NCI-H82 treated with DMSO at 0.1 percent for 48 hours (cell line): ENCODE data around the gene SPAM1.
"Not testable (repeated sequence)": the region's sequence is repeated elsewhere in the genome, so short reads cannot be mapped to it uniquely, and the experiment has no call there.

Experiments
- DNase-seq: peaks from one replicate; lab custom pipeline; 2025; ENCODE audit not compliant: unreplicated experiment; lab: John Stamatoyannopoulos, UW

The SPAM1 gene, protein sequence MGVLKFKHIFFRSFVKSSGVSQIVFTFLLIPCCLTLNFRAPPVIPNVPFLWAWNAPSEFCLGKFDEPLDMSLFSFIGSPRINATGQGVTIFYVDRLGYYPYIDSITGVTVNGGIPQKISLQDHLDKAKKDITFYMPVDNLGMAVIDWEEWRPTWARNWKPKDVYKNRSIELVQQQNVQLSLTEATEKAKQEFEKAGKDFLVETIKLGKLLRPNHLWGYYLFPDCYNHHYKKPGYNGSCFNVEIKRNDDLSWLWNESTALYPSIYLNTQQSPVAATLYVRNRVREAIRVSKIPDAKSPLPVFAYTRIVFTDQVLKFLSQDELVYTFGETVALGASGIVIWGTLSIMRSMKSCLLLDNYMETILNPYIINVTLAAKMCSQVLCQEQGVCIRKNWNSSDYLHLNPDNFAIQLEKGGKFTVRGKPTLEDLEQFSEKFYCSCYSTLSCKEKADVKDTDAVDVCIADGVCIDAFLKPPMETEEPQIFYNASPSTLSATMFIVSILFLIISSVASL

DNA sequence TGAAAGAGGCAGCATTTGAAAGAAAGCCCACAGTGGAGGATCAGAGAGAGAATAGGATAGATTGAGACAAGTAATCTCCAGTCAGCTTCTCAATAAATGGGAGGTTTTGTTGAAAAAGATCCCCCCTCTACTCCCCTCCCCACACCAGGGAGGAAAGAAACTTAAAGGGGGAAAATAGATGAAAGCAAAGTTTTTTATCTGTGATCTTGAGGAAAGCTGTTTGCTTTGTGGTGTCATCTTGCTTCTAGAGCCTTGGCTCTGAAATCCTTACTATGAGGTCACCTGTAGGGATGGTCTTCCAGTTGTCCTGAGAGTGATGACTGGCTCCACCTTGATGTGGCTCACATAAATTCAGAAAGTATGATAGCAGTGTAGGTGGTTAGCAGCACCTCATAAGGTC is at the start of gene SPAM1:
TSS of gene SPAM1 (plus strand) at position 301 of the 400 bp plus-strand sequence. CDS start 28,330 bp downstream, outside the sequence.
- no peak for DNase-seq

DNA sequence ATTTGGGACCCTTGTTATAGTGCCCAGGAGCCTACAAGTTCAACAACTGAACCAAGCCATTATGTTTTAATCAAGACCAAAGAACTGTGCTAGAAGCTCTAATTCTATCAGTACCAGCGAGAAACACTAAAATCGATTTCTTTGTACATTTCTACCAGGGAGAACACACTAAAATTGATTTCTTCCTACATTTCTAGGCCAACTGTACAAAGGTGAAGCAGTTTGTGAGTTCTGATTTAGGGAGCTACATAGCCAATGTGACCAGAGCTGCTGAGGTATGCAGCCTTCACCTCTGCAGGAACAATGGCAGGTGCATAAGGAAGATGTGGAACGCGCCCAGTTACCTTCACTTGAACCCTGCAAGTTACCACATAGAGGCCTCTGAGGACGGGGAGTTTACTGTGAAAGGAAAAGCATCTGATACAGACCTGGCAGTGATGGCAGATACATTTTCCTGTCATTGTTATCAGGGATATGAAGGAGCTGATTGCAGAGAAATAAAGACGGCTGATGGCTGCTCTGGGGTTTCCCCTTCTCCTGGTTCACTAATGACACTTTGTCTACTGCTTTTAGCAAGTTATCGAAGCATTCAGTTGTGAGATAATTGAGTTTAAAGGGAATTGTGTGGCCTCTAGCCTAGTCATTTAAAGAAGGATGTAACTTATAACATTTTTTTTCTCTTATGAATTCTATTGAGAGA is 48.3 kb upstream of the SPAM1 start:
- no peak for DNase-seq

DNA sequence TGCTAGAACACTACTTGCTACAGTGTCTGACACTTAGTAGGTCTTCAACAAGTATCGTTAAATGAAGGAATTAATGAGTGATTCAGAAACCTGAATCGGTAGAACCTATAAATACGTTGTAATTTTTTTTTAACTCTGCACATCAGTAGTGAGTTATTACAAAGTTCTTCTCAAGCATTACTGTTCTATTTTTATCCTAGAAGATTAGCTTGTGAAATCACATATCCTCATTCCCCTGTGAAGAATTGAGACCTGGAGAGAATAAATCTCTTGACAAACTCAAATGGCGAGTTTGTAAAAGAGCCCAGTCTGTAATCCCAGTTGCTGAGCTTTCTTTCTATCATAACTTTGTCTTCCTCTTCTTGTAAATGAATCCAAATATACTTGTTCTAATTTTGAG is 45.4 kb upstream of the SPAM1 start:
- no peak for DNase-seq

DNA sequence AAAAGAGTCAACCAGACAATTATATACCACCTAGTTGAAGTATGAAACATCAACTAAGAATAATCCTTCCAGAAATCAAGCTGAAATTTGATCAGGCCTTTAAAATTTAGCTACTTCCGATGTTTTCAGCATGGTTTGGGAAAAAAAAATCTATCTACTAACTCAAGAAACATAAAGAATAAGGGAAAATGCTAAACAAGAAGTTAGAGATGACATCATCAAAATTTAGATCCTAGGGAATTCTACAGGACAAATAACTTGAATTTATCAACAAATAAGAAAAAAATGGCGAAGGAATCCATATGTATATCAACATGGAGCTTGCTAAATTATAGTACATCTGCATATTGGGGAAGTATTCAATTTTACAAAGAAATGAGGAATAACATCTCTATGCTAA is 43.7 kb upstream of the SPAM1 start:
- no peak for DNase-seq

DNA sequence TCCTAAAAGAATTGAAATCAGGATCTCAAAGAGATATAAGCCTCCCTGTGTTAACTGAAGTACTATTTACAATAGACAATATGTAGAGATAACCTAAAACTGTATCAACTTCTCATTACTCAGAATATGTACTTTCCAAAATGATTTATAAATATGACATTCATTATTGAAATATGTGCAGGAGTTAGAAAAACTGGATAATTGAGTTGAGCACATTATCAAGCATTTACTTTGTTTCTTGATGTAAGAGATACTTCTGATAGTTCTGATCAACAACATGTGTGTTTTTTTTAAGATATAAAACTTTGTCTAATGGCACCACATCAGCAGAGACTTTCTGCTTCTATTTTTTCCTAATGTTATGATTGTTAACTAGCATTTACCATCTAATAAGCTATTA is 41.9 kb upstream of the SPAM1 start:
- no peak for DNase-seq

DNA sequence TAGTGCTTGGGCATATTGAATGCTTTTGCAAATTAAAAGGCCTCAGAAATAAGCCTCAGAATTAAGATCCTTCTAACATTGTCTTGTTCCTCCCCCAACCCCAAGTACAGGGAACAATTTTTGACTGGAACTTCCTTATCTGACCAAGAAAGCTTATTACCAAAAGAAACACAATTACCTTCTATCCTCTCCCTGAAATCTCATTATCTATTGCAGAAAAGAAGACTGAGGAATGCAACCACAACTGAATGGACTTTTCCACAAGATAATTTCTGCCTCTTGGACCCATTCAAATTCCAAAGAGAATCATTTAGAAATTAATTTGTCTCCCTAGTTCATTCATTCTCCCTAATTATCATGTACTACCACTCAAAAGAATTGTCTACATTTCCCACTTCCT is 36.8 kb upstream of the SPAM1 start:
- no peak for DNase-seq

DNA sequence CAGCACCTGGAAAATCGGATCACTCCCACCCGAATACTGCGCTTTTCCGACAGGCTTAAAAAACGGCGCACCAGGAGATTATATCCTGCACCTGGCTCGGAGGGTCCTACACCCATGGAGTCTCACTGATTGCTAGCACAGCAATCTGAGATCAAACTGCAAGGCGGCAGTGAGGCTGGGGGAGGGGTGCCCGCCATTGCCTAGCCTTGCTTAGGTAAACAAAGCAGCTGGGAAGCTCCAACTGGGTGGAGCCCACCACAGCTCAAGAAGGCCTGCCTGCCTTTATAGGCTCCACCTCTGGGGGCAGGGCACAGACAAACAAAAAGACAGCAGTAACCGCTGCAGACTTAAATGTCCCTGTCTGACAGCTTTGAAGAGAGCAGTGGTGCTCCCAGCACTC is 30.3 kb upstream of the SPAM1 start:
- DNase-seq, result not testable (repeated sequence)

DNA sequence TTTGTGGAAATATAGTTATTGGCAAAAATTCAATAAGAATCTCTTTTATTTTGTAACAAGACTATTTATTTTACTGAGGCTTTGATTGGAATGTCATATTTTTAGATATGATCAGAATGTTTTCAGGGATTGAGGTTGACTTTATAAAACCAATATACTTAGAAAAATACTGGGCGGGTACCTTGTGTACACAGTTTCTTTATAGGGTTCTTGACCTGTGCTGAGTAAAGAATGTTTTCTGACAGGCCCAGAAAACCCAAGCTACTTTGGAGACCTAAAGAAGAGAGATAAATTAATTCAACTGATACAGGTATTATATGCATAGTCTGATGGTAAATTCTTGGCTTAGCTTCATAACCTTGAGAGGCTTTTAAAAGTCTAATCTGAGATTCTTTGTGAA is 23.9 kb upstream of the SPAM1 start:
- DNase-seq, result no peak

DNA sequence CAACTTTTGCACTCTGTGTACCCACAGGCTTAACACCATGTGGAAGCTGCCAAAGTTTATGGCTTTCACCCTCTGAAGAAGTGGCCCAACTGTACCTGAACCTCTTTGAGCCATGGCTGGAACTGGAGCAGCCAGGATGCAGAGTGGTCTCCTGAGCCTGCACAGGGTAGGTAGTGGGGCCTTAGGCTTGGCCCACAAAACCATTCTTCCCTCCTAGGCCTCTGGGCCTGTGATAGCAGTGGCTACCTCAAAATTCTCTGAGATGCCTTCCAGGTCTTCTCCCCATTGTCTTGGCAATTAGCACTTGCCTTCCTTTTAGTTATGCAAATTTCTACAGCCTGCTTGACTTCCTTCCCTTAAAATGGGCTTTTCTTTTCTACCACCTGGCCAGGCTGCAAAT is 19.3 kb upstream of the SPAM1 start:
- no peak for DNase-seq

DNA sequence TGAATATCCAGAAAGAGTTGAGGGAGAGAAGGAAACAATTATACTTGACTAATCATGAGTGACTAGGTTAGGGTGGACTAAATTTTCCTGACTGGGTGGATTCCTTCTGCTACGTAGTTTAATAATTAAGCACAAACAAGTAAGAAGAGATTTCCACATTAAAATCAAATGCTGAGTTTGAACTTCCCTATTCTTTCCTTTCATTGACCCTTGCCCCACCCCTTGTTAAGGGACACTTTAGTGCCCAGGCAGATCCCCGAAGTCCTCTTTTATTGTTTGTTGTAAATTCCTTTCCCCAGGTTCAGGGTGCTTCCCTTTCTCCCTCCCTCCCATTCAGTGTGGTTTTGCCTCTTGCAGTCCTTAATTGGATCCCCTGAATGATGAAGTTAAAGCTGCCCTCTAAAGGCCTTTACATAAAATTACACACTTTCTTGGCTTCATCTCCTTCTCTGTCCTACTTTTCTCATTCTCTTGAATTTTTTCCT is 8.8 kb upstream of the SPAM1 start:
- peak; percentile 46 for DNase-seq

DNA sequence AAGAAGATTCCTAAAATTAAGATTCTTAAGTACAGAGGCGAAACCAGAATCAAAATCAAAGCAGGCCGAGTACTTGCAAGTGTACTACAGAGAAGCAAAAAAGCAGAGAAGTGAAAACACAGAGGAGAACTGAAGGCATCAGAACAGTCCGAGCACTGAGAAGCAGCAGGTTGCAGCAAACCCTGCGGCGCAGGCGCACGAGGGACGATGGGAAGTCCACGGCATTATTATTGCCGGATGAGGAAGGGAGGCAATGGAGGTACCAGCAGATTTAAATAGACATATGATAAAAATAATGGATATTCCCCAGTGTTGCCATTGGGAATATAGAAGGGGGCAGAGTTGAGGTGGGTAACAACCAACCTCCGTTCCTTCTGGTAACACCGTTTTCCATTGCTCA is 7.2 kb upstream of the SPAM1 start:
- no peak for DNase-seq

DNA sequence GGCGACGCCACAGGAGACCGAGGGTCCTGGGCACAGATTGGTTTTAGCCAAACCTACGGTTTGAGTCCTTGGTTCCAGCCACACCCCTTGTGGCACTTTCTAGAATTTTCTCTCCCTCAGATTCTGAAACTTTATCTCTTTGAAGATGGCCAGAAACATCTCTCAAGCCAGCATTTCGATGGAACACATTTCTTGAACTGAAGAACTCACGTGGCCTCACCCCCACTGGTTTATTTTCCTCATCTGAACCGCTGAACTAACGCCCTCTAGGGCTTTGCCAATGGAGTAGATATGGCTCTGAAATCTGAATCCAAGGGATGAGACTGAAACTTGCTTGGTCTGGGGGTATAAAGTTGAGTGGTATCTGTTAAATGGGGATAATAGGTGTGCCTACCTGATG is 6.7 kb upstream of the SPAM1 start:
- no peak for DNase-seq

DNA sequence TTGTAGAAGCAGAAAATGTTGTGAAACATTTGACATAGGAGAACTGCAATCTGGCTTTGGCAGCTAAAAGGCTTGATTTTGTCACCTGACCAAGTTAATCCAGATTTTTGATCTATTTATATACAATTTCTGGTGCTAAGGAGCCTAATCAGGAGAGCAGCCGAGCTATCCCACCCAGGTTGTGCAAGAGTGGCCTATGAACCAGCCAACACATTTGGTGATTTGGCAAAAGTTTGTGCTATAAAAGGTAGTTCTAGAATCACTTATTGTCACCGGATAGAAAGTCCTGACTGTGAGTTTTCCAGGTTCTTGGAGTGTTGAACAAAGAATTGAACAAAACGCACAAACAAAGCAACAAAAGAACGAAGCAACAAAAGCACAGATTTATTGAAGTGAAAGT is 1.4 kb upstream of the SPAM1 start:
- no peak for DNase-seq

DNA sequence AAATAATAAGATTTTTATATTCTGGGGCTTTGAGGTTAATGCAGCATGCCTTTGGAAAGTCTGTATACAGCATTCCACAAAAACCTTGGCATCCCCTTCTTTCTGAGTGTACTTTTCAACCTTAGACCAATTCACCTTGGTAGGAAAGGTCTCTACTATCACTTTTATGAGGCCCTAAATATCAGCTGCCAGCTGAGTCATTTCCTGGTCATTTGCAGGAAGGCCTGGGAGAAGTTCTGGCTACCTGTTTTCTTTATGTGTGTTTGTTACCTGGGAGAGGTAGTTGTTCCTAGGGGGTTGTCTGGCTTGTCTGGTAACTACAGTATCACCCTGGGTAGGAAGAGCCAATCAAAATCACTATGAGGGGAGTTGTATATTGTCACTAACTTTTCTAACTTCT is 4.1 kb downstream of the SPAM1 start:
- no peak for DNase-seq

DNA sequence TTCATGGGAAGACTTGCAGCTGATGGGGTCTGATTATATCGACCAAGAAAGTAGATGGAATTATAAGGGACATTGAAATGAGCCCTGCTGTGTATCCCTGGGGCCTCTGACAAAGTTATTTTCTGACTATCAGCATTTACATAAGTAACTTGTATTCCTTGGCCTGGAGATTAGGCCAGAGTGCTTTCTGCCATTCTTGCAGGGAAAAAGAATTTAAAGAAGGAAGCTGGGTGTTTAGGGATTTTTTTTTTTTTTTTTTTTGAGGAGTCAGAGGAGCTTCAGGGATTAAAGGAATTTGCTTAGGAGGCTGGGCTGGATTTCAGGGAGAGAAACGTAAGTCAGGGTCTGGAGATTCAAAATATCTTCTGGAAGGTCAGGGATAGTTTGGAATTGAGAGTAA is 4.6 kb downstream of the SPAM1 start:
- no peak for DNase-seq

DNA sequence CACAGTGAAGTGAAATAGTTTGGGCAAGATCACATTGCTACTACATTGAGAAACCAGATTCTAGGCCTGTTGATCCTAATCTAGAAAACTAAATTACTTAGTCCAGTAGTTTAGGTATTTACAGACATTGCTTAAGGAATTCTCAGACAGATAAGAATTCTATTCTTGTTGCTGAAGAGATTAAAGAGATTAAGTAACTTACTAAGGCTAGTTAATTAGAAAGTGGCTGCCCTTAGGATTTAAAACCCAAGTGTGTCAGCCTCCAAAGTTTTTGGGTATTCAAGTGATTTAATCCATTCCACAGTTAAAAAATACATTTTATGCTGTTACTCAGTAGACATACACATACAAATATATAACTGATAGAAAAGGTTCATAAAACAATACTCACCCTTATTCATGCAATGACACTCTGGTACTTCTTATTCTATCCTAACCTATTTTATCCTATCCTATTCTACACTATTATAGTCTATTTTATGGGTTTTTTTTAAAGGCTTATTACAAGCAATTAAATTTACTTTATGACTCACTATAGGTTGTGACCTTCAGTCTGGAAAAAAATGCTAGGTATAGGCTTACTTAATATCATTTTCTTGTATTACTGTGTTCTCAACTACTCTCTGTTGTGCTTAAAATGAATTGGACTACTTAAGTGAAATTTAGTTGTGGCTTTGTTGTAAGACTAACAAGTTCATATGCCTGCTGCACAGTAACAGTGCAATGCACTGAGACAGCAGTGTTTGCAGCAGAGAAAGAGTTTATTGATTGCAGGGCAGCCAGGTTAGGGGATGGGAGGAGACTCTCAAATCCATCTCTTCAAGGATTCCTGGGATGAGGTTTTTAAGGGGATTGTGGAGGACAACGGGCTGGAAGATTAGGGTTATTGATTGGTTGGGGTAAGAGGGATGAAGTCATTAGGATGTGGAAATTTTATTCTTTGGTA is 10.7 kb downstream of the SPAM1 start:
- DNase-seq, result peak; percentile 18

DNA sequence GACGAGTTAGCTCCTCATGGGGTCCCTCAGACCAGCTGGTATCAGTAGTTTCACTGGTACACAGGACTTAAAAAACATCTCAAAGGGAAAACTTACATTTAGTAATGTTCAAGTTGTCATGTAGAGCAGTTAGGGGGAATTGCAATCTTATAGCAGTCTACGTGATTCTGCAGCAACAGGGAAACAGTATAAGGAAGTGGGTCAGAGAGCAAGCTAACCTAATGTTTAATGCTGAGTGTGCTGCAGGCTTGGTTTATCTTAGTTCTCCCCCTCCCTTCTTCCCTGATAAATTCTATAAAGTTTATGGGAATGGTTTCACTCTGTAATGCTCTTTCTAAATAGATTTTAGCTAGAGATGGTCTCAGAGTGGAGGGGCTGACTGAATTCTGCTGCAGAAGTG is 11.3 kb downstream of the SPAM1 start:
- DNase-seq, result no peak

DNA sequence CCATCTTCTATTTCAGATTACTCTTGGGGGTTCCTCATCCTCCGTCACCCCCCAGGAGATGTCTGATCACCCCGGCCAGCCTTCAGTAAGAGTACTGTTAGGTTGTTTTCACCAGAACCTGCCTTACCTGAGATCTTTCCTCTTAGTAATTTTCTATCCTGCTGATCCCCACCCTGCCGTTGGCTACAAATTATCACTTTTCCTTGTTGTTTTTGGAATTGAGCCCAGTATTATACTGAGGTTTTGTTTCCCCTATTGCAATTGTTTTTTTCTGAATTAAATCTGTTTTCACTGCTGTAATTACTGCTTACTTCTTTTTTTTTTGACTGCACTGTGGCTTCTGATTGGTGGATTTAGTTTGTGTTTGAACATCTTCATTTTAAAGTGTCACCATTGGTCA is 14.7 kb downstream of the SPAM1 start:
- no peak for DNase-seq

DNA sequence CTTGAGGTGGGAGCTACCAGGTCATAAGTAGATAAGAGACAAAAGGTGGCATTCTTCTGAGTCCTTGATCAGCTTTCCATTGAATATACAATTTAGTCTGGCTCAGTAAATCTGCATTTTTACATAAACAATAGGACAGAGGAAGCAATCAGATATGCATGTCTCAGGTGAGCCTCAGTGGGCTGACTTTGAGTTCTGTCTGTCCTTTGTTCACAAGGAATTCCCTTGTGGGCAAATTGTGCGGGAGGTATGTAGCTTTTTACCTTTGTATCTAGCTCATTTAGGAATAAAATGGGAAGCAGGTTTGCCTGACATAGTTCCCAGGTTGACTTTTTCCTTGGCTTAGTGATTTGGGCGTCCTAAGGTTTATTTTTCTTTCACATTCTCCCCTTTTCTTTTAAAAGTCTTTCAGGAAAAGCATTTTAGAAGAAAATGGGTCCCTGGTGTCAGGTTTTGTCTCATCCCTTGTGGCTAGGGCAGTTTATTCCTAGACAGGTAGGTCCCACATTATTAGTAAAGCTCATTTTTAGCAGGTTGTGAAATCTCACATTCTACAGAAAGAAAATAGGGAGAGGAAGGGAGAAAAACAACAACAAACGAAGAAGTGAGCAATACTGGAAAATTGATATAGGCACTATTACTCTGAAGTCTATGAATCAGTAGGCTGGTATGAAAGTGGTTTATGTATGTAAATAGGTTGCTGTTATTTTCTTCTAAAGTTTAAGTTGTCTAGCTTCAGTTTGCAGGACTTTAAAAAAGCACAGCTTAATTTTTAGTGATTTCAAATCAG is 16.5 kb downstream of the SPAM1 start:
- DNase-seq, result no peak

DNA sequence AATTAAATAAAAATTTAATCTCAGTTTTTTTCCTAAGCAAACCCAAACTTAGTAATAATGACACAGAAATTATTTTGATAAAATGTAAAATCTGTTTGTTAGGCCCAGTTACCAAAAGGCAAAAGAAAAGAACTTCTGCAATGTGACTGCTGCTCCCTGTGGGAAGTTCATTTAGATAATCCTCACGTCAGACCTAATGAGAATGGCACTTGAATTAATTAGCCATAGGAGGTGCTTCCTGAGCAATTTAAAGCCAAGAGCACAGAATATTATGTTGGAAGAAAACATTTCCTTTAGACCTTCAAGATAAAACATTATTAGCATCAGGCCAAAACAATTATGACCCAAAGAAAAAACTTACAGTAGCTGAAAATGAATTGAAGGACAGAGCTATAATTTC is 19.4 kb downstream of the SPAM1 start:
- DNase-seq, result no peak
